C1 segment of cervical spinal cord (tissue), 14 donors: ENCODE results near the gene SIGLEC1.

Source experiments
- DNase-seq, 14 donors: peaks; one replicate each; lab custom pipeline; 2025; lab: John Stamatoyannopoulos, UW

Gene SIGLEC1

GRCh38 chr20:3744806-3745685, 32.6 kb upstream of the SIGLEC1 start:
- DNase-seq: no peak

DNA sequence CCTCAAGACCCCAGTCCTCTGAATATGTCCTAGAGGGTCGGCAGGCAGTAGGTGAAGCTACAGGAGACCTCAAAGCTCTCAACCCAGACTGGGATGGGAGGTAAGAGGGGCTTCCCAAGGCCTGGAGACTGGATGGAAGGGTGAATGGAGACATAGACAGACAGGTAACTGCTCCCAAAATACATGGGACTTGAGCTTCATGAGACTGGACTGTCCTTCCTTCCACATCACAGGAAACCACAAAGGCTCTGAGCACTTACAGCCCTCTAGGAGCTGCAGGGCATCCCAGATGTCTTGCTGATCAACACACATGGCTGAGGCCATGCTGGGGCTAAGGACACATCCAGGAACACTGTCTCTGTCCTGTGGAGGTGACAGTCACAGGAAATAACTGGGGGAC, 31.6 kb upstream of the SIGLEC1 start:
- DNase-seq: no peak

DNA sequence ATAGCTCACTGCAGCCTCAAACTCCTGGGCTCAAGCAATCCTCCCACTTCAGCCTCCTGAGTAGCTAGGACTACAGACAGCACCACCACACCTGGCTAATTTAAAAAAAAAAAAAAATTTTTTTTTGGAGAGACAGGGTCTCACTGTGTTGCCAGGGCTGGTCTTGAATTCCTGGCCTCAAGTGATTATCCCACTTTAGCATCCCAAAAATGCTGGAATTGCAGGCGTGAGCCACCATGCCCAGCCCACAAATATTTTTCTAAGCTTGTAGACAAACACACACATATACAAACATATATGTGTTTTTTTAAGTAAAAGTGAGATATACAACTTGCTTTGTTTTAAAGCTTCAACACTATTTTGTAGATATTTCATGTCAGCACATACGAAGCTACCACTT, 30.9 kb upstream of the SIGLEC1 start:
- DNase-seq: no peak

GRCh38 chr20:3741836-3742458, 29.5 kb upstream of the SIGLEC1 start:
- DNase-seq: no peak

DNA sequence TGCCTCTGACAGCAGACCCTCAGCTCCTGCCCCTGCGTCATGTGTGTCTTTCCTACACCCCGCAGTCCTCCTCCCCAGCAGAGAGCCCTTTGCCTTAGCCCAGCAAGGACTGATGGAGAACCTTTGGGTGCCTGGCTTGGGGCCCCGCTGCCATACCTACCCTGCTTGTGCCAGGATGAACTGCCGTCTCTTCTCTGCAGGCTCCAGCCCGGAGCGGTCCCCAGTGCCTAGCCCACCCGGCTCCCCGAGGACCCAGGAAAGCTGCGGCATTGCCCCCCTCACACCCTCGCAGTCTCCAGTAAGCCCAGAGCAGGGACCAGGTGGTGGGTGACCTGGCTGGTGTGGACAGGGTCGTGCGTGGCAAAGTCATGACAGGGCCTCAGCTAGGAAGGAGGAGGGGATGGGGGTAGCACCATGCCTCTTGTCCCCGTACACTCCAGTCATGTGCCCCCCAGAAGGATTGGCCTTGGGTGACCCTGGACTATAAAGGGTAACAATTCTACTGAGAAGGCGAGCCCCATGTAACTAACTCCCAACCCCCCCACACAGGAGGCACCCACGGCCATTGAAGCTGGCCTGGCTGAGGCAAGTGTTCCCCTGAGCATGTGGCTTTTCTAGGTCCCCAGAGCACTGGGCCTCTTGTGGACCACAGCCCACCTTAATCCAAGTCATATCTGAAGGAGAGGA, 28.4 kb upstream of the SIGLEC1 start:
- no peak for DNase-seq

- no peak for DNase-seq
Observed at GRCh38 chr20:3739926-3740451, 27.6 kb upstream of the SIGLEC1 start.

GRCh38 chr20:3739054-3739925, 26.9 kb upstream of the SIGLEC1 start:
- DNase-seq: no peak

DNA sequence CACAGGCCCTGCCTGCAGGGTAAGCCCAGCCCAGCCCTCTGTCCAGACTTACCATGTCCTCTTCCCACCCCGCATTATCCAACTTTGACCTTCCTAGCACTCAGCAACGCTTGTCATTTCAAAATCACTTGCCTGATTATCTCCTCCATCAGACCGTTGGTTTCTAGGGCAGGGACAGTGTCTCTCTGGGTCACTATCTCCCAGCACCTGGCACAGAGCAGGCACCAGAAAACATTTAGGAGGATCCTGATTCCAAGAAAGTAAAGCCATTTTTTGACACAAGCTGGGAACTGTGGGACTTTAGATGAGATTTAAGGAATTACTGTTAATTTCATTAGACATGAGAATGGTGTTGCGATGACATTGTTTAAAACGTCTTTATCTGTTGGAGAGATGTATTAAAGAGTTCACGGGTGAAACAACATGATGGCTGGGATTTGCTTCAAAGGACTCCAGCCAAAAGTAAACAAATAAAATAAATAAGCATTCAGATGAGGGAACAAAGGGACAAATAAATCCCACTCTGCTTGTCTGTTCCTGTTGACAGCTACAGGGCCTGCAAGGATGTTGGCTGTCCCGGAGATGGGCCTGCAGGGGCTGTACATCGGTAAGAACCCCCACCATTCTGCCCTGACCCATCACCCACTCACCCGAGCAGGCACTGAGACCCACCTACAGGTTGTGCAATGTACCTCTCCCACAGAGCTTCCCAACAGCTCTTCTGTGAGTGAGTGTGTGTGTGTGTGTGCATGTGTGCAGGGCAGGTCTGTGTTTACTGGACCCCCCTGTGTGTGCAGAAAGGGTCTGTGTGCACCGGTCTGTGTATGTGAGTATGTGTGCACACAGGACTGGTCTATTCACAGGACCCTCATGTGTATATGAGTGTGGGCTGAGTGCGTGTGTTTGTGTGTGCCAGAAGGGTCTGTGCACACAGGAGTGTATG, 26.0 kb upstream of the SIGLEC1 start:
- DNase-seq: no peak

- DNase-seq: no peak
Observed at GRCh38 chr20:3735768-3736167, 23.4 kb upstream of the SIGLEC1 start.

DNA sequence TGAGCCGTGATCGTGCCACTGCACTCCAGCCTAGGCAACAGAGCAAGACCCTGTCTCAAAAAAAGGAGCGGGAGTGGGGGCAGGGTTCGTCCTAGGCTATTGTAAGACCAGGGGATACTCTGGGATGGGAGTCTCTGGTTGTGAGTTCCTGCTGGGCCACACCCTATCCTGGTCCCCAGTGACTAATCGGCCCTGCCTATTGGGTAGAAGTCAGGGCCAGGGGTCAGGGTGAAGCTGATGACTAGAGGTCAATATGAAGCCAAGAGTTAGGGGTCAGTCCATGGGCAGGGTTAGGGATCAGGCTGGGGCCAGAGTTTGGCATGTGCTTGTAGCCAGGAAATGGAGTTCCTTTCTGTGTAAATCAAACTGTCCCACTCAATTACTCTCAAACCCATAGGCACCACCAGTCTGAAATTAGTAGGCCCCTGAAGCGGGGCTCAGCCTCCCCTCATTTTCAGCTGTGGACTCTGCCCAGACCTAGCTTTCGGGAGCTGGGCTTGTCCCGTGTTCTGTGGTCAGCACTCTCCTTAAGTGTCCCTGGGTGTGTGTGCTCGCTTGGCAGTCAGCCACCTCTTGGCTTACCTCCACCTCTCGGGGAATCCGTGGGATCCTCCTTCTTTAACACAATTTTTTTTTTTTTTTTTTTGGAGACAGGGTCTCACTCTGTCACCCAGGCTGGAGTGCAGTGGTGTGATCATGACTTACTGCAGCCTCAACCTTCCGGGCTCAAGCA, 21.9 kb upstream of the SIGLEC1 start:
- DNase-seq: no peak

DNA sequence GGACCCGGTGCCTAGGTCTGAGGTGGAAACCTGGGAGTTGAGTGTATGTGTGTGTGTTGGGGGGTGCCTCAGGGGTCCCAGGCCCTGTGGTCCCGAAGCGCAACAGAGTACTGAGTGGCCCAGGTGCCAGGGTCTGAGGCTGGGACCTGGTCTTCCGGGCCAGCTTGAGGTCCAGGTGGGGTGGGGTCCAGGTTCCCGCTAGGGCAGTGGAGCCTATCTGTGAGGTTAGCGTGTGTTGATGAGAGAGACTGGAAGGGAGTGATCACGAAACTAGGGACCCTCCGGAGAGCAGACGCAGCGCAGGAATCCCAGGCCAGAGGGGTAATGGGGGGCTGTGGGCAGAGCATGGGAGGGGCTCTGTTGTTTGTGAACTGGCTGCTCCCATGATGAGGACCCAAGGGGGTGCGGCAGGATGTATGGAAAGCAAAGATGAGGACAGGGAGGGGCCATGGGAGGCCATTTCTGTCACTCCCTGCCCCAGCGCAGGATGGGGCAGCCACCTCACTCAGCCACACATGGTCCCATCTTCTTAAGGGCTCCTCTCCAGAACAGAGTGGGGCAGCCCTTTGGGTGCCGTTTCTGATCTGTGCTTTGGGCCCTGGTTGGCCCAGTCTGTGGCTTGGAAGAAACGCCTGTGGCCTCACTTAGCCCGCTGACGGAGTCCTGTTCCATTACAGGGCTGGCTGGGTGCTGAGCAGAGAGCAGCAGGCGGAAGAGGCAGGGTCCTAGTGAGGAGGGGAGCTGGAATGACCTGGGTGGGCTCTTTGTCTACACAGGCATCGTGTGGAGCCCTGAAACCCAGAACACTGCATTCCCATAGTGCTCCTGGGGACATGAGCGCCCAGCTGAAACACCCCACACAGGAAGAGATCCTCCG, 21.0 kb upstream of the SIGLEC1 start:
- no peak for DNase-seq

DNA sequence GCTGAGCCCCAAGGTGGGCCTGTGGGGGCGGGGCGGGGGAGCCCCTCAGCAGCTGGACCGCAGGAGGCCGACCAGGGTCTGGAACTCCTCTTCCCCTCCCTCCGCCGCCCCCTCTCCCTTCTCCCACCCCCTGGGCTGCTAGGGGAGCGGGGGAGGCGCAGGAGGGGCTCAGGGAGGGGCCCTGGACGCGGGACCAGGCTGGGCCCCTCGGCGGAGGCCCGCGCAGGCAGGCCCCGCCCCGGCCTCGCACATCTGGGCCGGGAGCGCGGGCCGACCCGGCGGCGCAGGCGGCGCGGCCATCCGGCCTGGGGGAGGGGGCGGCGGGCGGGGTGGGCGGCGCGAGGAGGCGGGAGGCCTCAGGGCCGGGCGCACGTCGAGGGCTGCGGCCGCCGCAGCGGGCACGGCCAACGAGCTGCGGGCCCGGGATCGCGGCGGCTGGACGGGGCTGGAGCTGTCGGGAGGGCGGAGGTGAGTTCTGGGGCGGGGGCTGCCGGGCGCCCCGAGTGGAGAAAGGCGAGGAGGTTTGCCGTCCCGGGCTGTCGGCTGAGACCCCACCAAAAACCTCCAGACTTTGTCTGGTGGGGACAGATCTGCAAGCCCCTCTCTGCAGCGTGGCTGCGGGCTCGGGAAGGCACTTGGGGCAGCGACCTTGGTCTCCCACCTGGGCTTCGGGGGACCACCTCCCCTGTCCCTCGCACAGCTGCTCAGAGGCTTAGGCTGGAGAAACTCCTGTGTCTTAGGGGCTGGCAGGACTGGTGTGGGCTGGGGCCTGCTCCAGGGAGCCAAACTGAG, 20.1 kb upstream of the SIGLEC1 start, which contains the start of gene HSPA12B:
Gene HSPA12B, plus strand, starts transcription at position 359 of the 792 bp plus-strand sequence. CDS start 5,990 bp downstream, outside the sequence.
- no peak for DNase-seq

GRCh38 chr20:3731944-3732326, 19.5 kb upstream of the SIGLEC1 start:
- no peak for DNase-seq

DNA sequence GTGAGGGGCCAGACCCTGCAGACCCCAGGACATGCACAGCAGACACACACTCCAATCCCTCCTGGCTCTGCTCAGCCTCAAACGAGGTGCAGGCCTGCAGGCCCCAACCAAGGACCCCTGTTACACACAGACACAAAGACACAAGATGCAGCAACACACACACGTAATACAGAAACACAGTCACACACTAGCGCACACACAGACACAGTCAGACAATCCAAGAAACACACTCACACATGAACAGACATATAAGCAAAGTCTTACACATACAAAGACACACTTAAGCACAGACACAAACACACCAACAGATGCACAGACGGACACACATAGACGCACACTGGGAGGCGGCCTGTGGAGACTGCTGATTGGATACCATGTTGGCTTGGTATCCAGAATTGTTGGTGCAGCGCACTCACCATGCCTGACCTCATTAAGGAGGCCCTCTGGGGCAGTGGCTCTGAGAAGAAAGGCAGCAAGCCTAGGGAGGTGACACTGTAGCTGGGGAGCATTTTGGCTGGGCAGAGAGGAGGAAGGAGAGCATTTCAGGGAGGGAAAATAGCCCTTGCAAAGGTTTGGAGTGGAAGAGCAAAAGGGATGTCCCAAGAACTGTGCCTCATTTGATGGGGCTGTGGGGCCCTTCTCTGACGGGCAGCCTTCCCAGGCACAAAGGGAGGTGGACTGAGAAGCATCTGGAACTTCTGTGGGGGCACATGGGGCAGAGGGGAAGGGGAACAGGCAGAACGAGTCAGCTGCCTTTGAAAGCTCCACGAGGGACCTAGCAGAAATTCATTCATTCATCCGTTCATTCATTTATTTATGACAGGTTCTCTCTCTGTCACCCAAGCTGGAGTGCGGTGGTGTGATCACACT, 18.6 kb upstream of the SIGLEC1 start:
- no peak for DNase-seq

DNA sequence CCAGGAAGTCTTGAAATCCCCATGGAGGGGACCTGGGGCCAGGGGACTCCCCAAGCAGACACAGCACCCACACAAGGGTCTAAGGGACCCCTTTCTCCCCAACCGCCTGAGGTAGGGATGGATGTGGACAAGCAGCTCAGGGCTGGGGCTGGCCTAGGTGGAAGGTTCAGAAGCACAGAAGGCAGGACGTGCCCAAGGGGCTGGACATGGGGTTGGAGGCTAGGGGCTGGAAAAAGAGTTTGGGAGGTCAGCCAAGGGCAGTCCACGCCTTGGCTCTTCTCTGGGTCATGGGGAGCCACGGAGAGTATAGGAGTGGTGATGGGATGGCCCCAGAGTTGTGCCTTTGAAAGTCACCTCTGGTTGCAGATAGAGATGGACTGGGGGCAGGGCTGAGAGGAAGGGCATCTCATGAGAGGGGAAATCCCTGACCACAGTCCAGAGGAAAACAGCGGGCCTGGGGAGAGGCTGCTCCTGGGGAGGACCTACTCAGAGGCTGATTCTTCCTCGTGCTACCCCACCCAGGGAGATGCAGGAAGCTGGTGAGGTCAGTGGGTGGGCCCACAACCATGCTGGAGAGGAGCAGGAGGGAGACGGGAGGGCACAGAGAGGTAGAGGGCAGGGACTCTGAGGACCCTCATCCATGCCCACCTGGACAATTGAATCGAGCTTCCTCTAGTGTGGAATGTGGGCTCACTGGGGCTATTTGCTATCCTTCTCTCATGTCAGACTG, 17.6 kb upstream of the SIGLEC1 start:
- no peak for DNase-seq

DNA sequence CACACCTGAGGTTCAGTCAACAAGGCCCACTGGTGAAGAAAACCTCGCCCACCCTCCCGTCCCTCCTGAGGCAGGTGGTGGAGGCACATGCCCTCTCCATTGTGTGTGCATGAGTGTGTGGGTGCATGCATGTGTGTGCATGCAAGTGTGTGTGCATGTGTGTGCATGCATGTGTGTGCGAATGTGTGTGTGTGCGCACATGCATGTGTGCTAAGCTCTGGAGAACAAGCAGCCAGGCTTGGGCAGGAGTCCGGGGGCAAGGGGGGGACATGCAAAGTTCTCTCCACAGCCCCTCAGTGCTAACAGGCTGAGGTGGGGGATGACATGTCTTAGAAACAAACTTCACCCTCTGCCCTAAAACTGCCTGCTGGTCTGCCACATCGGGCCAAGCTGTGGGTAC, 17.0 kb upstream of the SIGLEC1 start:
- no peak for DNase-seq
